ENCODE results near the gene EVI2B. TPM values are rescaled to one million over a fixed set of nuclear protein-coding genes. Genes with fewer than 3 reads are reported as not detected.

EVI2B gene
- total RNA-seq, 1 experiment from 2014 or later = not detected

- Histone ChIP-seq H3K23ac (ENCODE audit: insufficient read length, low read depth, low read length) (no peak overlapping the region), H3K27me3 (ENCODE audit: insufficient read depth, low read length) (no peaks in the 10 kb centered on the region), H3K27ac (ENCODE audit: insufficient read length, low read depth, low read length) (no peak overlapping the region), H4K8ac (replicated peaks; ENCODE audit: insufficient read length, low read depth, low read length) (no peak overlapping the region), H2AK5ac (ENCODE audit: insufficient read length, low read length) (no peak overlapping the region), H4K5ac (ENCODE audit: insufficient read length, low read depth, low read length) (no peak overlapping the region), H3T11ph (ENCODE audit: low read length) (no peak overlapping the region), H2AFZ (ENCODE audit: low read length) (no peak overlapping the region), H3K18ac (ENCODE audit: insufficient read length, low read depth, low read length) (no peak overlapping the region), H3K4me2 (ENCODE audit: insufficient read depth, insufficient read length, low read length) (no peak overlapping the region), H3K4ac (ENCODE audit: low read depth, low read length) (no peak overlapping the region), H3K9ac (ENCODE audit: extremely low read depth, insufficient read length, low read length) (no peak overlapping the region), H2BK120ac (ENCODE audit: low read depth, low read length, poor library complexity, severe bottlenecking) (no peak overlapping the region), H2BK20ac (ENCODE audit: low read depth, low read length, poor library complexity, severe bottlenecking) (no peak overlapping the region), H2BK5ac (ENCODE audit: insufficient read length, low read length) (no peak overlapping the region), H3K14ac (ENCODE audit: insufficient read depth, low read length) (no peak overlapping the region), H3K56ac (ENCODE audit: insufficient read length, low read depth, low read length) (no peak overlapping the region), H4K20me1 (ENCODE audit: control insufficient read depth, insufficient read depth, insufficient read length) (no peaks in the 10 kb centered on the region), H3K9me3 (ENCODE audit: control insufficient read depth, low read depth, low read length) (no peaks in the 10 kb centered on the region), H3K23me2 (ENCODE audit: insufficient read length, low read depth, low read length, poor library complexity, severe bottlenecking) (no peaks in the 10 kb centered on the region), H3K79me1 (ENCODE audit: insufficient read depth, low read depth, low read length, poor library complexity, severe bottlenecking) (no peaks in the 10 kb centered on the region), H3K79me2 (ENCODE audit: insufficient read depth, low read length) (no peaks in the 10 kb centered on the region), H2BK12ac (ENCODE audit: insufficient read length, low read depth, low read length) (no peak overlapping the region), H4K91ac (ENCODE audit: insufficient read length, low read depth, low read length) (no peak overlapping the region), H3K4me1 (ENCODE audit: insufficient read depth, low read length) (no peaks in the 10 kb centered on the region; the same call in 1 of the 2 replicates), H2BK15ac (ENCODE audit: low read depth, low read length) (no peak overlapping the region)
- no peaks in the 10 kb centered on the region for H3K9me3 Mint-ChIP-seq
- no peaks in the 10 kb centered on the region for H3K27me3 Mint-ChIP-seq (ENCODE audit: low read depth)
- H3K4me3 Mint-ChIP-seq = no peak overlapping the region
- no peak for DNase-seq
- TF ChIP-seq CTCF (conservative IDR thresholded peaks at IDR 0.05) = no peak
- WGBS (ENCODE audit: extremely low coverage, insufficient read length, low lambda C conversion rate) = no CpG with 5 or more reads among the region's 1 CpG
- H3K4me1 Mint-ChIP-seq = peaks cover 7 to 10% of the 10 kb centered on the region in 2 experiments
- H3K27ac Mint-ChIP-seq = no peak overlapping the region
- H3K36me3 Mint-ChIP-seq (ENCODE audit: insufficient read depth in 1 of 3, low read depth in 3 of 3) = peaks cover 0 to 21% (median 11%) of the 10 kb centered on the region in 3 experiments; a peak in 3 of 7 replicates
These were observed 38.7 kb downstream of the EVI2B start for GRCh38 chr17:31275116-31275515.
